Head of caudate nucleus (tissue), 42 donors: ENCODE results near the gene RASAL2.

ENCODE experiments used
- DNase-seq, 42 donors: peaks; one replicate each; pipeline versions ENCODE4 v3.0.0 to v3.0.0-alpha.2; 2020 to 2021; ENCODE audit warnings: mixed read lengths in 7 of 42
- intact Hi-C: fragments of 100-400 bp; cut with DNase I; formaldehyde crosslinking; loops from one replicate; pipeline ENCODE4 v1.15.0; 2022

Gene RASAL2

GRCh38 chr1:178258536-178258935 is 164.6 kb downstream of the RASAL2 start:
- DNase-seq: no peak
- intact Hi-C loops: no loop called here

DNA sequence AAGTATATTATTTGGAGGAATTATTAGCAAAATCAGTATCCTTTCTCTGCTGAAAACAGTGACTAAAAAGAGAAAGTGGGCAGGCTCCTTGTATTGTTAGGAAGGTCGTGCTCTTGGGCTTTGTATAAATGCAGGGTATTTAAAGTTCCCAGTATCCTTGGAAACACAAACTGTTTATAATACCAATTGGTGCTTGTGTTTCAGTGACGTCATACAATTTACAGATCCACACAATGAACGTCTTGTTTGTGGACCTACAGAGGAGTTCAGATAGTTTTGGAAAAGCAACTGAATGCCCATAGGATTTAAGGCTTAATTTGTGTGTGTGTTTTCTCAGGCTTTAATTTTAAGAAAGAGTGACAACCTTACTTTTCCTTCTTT is 168.2 kb downstream of the RASAL2 start:
- intact Hi-C loops: no loop called here
- no peak for DNase-seq

GRCh38 chr1:178263341-178263740 is 169.4 kb downstream of the RASAL2 start:
- intact Hi-C loops: no loop called here

DNA sequence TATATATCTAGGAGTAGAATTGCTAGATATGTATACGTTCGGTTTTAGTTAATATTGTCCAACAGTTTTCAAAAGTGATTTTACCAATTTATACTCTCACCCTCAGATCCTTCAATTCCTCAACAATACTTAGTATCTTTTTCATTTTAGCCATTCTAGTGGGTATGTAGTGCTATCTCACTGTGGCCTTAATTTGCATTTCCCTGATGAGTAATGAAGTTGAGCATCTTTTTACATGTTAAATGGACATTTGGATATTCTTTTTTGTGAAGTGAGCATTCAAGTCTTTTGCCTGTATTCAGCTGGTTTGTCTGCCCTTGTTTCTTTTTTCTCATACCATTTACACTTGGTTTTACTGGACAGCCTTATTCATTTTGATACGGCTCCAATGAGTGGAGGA is 172.2 kb downstream of the RASAL2 start:
- no peak for DNase-seq
- intact Hi-C loops: no loop called here

More at GRCh38 chr1:178263341-178263740, 169.4 kb downstream of the RASAL2 start:
- DNase-seq: no peak

DNA sequence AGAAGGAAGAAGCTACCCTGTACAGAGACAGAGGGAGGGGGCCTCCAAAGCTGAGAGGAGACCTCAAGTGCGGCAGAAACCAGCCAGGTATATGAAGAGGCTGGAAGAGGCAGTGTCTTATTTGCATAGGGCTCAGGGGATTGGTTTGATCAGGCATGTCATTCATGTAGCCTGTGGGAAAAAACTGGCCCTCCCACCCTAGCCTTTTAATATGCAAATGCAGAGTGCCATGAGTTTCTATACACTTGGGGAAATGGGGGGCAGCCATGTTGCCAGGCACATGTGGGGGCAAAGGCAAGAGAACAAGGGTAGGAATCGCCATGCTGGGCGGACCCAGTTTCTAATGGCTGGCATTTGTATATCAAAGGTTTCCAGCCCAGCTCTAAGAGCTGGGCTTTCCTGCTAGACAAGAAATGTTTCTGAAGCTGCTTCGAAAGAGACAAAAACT is 172.7 kb downstream of the RASAL2 start:
- DNase-seq: no peak
- intact Hi-C loops: no loop called here

DNA sequence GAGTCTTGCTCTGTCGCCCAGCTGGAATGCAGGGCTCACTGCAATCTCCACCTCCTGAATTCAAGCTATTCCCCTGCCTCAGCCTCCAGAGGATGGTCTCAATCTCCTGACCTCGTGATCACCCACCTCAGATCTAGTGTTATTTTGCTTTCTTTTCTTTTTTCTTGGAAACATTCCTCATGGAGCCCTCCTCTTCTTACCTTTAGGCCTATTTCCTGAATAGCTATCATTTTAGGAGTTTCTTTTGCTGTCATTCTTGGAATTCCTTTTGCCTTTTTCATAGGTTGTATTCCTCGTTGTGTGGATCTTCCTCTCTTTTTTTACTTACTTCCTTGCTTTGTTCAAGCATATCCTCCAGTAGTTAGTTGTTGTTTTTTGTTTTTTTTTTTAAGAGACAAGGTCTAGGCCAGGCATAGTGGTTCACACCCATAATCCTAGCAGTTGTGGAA is 173.8 kb downstream of the RASAL2 start:
- intact Hi-C loops: no loop called here
- DNase-seq: no peak

DNA sequence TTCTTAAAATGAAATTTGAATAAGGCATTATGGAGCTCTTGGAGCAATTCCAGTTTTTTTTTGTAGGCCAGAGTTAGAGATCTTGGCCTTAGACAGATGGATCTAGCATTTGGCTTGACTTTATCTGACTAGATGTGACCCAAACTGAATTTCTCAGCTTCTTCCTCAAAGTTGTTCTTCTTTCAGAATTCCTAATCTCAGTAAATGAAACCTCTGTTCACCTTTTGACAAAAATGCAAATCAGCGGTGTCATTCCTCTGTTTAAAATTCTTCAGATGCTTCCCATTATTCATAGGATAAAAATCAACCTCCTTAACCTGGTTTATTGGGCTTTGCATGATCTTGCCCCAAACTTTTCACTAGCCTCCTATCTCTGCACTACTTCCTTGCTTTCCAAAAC is 177.6 kb downstream of the RASAL2 start:
- no peak for DNase-seq
- intact Hi-C loops: no loop called here

- intact Hi-C loops: no loop called here
- DNase-seq: no peak
Measured at GRCh38 chr1:178273707-178274410, 180.0 kb downstream of the RASAL2 start.

DNA sequence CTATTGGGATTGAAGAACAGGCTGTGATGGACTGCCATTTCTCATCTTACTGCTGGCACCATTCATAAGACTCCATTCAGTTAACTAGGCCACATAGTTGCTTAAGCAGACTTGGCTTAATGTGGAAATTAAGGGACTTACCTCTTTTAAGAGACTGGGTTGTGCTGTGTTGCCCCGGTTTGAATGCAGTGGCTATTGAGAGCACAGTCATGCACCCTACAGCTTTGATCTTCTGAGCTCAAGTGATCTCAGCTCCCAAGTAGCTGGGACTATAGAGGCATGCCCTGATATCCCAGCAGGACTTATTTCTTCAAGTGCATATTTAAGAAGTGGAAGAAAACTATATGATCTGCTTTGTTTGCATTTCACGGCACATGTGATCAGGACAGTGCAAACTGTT is 181.1 kb downstream of the RASAL2 start:
- DNase-seq: no peak
- intact Hi-C loops: no loop called here

DNA sequence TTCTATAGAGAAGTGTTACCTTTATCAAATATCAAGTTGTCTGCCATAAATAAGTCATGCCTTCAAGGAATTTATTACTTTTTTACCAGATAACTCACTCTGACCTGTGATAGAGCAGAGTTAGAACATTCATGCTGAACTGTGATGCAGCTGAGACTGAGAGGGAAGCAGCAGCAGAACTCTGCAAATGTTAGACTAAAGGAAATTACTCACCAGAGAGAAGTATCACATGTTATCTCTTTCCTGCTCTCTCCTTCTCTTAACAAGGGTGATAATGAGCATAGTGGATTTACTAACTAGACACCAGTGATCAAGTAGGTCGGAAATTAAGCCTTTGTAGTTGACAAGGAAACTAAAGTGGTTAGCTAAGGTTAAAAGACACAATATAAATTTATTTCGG is 181.6 kb downstream of the RASAL2 start:
- DNase-seq: no peak
- intact Hi-C loops: no loop called here

GRCh38 chr1:178277793-178278530 is 184.1 kb downstream of the RASAL2 start:
- intact Hi-C loops: no loop called here
- no peak for DNase-seq

DNA sequence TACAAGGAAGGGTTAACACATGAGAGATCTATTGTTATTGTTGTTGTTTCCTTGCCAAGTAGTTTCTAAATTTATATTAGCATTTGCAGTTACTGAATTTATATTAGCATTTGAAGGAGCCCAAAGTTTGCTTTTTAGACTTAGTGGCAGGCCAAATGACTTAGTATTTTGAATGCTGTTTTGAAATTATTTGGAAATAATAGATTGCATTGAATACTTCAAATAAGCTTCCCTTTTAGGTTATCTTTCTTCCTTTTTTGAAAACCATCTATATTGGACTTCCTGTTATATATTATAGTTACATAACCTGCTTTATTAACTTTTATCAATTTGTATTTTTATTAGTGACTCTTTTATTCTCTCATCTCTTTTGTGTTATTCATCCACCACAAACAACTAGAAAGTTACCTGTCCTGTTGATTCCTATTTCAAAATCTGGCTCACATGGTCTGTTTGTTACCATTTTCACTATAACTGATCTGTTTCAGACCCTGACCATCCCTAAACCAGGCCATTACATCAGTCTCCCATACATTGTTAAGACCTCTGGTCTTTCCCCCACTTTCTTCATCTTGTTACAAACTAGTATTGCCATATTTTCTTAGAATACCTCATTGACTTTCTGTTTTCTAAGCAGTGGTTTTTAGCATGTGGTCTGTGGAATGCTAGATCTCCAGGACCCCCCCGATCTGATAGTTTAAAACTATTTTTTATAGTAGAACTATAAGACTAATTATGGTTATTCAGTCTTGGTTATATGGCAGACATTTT is 185.2 kb downstream of the RASAL2 start:
- intact Hi-C loops: no loop called here
- DNase-seq: no peak

- DNase-seq: no peak
- intact Hi-C loops: loop anchor here (10.0 kb wide), 1 partner anchor 248 kb away; no protein-coding TSS in a partner anchor
Measured at GRCh38 chr1:178282949-178283367, 189.1 kb downstream of the RASAL2 start.

- peak in 2 of 42 donors; percentile 16 to 30 for DNase-seq
- intact Hi-C loops: loop anchor here (10.0 kb wide), 1 partner anchor 249 kb away; no protein-coding TSS in a partner anchor
Measured at GRCh38 chr1:178283409-178283808, 189.5 kb downstream of the RASAL2 start.

DNA sequence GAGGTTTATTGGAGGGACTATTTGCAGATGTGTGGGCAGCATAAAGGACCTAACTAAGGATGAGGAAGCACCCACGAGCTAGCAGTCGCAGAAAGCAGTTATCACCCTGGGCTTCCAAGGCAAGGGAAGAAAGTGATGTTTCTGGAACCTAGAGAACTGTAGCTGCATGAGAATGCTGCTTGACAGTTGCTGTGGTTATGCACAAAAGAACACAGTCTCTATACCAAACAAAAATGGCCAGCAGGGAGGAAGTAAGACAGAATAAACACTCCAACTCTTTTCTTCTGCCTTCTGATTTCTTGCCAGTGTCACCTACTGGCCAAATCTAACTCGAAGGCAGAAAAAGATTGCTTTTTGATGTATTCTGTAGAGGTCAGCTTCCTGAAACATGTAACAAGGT is 190.2 kb downstream of the RASAL2 start:
- intact Hi-C loops: loop anchor here (10.0 kb wide), 1 partner anchor 249 kb away; no protein-coding TSS in a partner anchor
- no peak for DNase-seq

DNA sequence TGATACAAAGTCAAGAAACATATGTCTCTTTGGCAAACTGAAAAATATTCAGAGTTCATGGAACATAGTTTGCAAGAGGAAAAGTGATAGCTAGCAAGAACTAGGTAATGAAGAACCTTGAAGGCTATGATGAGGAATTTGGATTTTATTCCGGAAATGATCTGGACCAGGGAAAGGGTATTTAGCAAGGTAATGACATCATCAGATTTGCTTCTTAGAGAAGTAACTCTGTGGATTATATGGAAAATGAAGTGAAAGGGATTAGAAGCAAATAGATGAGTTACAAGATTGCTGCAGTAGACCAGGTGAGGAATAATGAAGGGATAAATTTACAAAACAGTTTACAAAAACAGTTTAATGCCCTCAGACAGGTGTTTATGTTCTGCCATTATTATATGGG is 197.3 kb downstream of the RASAL2 start:
- intact Hi-C loops: no loop called here
- no peak for DNase-seq

- DNase-seq: no peak
- intact Hi-C loops: no loop called here
Measured at GRCh38 chr1:178294654-178295053, 200.8 kb downstream of the RASAL2 start.

DNA sequence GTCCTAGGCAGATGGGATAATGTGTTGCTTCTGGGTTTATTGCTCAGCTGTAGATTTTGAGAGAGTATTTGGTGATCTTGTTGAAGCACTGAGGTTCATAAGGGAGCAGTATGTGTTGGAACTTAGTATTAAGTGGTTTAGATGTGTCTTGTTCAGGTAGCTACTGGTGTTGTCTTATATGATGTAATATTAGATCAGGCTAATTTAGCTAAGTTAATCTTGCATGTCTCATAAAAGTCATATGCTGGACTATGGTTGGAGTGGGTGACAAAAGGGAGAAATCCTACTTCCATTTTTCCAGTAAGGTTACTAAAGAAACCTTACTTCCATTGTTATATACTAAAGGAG is 206.4 kb downstream of the RASAL2 start:
- no peak for DNase-seq
- intact Hi-C loops: no loop called here

DNA sequence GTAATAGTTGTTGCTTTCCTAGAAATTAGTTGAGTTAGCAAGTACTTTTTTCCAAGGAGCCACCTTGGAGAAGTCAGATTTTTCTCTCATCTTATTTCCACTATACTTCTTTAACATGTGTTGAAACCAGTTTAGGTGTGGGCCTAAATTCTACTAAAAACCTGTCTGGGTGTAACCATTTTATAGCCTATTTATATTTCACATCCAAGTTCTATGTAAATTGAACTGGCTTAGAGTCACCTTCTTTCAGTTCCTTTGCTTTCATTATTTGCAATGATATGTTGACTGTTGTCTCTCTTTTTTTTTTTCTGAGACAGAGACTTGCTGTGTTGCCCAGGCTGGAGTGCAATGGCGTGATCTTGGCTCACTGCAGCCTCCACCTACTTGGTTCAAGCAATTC is 207.2 kb downstream of the RASAL2 start:
- intact Hi-C loops: no loop called here
- no peak for DNase-seq

DNA sequence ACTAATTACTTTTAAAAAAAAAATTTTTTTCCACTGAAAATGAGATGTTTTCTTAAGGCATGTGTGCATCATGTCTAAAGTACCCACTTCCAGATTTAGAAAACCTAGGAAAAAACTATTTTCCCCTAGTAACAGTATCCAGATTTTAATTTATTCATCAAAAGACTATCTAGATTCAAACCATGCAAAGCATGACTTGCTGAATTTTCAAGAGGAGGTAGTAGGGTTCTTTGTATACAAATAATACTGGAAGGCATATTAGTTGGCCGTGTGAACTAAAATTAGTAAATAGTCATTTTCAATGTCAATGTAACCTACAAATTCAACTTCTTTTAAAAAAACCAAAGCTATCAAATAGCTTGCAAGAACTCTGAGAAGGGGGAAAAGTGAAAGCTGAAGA is 213.4 kb downstream of the RASAL2 start:
- intact Hi-C loops: no loop called here
- no peak for DNase-seq
